Activated naive CD4-positive, alpha-beta T cell treated with Interleukin-2 at 50 U/mL for 16 hours (primary cell): ENCODE results near the gene EGFL7.
A peak's percentile ranks its signal among the peaks of the same experiment; 100 is the strongest.
"Not testable (repeated sequence)": the region's sequence is repeated elsewhere in the genome, so short reads cannot be mapped to it uniquely, and the experiment has no call there.

ENCODE experiments used
- DNase-seq: peaks from one replicate; pipeline ENCODE4 v3.0.0-alpha.2; 2020

Gene EGFL7

GRCh38 chr9:136625101-136626065 is 37.3 kb upstream of the EGFL7 start:
- no peak for DNase-seq

GRCh38 chr9:136626066-136626725 is 36.5 kb upstream of the EGFL7 start:
- no peak for DNase-seq

DNA sequence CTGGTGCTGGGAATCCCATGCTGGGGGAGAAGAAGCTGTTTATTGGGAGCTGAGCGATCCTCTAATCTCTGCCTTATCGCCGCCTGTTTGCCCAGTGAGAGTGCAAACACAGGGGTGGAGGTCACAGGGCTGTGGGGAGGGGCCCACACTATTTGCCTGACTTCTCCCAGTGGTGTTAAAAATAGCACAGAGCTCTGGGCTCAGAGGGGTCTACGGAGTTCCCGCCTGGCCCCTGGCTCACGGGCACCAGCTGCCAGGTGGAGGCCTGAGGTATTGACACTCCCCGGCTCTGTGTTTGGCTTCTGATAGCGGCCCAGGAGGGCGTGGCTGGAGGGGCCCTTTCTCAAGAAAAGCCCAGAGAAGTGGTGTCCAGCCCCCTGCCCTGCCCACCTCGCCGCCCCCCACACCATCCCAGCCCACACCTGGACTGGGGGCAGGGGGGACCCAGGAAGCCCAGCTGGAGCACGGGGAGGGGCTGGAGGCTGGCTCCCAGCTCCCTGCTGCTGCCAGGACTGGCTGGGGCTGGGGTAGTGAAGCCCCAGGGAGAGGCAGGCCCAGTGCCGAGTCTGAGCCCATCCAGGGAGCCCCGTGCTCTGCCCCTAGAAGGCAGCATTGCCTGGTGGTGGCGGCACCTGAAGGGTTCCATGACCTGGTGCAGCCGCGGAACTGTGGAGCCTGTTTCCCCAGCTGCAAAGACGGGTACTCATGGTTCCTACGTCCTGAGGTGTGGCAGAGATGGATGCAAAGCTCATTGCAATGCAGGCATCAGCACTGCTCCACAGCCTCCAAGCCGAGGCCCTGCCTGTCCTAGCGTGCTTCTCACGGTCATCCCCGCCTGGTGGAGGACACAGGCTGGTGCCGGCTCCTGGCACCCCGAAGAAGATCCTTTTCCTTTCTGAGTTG is 35.7 kb upstream of the EGFL7 start:
- DNase-seq, result no peak

- no peak for DNase-seq
Measured at GRCh38 chr9:136627703-136628102, 35.0 kb upstream of the EGFL7 start.

- no peak for DNase-seq
Measured at GRCh38 chr9:136628268-136628667, 34.4 kb upstream of the EGFL7 start.

GRCh38 chr9:136629001-136629878 is 33.5 kb upstream of the EGFL7 start:
- no peak for DNase-seq

DNA sequence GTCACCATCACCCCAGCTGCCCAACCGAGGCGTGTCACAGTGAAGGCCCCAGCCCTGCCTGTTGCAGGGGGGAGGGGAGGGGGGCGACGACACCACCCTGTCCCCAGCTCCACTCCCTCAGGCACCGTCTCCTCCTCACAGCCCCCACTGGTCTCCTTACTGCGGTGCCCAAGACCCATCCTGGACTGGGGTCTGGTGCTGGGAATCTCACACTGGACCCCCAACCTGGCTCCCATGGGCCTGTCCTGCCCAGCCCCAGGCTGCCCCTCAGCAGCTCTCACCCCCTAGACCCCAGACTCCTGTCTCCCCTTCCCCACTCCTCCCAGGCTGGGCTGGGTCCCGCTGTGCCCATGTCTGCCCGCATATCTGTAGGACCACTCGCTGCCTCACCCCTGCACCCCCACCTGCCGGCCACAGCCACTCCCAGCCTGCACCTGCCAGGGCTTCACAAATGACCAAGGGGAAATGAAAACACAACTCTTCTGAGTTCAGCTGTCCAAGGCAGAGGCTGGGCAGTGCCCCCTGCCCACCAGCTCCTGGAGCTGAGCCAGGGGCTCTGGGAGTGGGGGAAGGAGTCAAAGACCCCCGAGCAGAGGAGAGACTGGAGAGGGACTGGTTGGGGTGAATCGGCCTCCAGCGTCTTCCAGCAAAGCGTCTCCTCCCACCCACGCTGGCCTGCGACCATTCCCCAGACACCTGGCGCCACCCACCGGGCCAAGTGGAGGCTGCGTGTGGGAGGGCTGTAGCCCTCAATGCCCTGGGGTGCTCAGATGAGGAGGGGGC is 32.6 kb upstream of the EGFL7 start:
- DNase-seq, result peak; percentile 55

DNA sequence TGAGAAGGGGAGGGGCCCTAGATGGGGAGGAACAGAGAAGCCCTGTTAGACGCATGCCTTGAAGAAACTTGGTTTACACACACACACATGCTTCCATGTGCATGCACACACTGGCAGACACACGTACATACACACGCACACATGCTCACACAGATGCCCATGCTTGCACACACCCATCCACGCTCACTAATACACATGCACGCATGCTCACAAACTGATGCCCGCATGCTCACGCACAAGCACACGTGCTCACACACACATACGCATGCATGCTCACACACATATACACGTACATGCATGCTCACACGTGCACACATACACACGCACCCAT is 32.1 kb upstream of the EGFL7 start:
- DNase-seq, result no peak

- peak; percentile 74 for DNase-seq
Measured at GRCh38 chr9:136631038-136632000, 31.4 kb upstream of the EGFL7 start.

GRCh38 chr9:136632072-136632471 is 30.6 kb upstream of the EGFL7 start:
- DNase-seq, result not testable (repeated sequence)

- peak; percentile 29 for DNase-seq
Measured at GRCh38 chr9:136632491-136633106, 30.1 kb upstream of the EGFL7 start.

DNA sequence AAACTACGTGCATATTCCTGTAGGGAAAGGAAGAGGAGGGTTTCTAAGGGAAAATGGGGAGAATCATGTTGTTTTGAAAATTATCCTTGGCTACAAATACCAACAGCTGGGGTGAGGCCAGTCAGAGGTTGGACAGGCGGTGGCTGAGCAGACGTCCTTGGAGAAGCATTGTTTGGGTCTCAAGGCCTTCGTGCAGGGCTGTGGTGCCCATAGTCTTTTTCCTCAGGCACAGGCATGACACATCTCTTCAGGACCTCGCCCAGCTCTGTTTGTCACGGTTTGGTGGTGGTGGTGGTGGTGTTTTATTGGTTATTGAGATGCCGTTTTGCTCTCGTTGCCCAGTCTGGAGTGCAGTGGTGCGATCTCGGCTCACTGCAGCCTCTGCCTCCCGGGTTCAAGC is 27.8 kb upstream of the EGFL7 start:
- no peak for DNase-seq

DNA sequence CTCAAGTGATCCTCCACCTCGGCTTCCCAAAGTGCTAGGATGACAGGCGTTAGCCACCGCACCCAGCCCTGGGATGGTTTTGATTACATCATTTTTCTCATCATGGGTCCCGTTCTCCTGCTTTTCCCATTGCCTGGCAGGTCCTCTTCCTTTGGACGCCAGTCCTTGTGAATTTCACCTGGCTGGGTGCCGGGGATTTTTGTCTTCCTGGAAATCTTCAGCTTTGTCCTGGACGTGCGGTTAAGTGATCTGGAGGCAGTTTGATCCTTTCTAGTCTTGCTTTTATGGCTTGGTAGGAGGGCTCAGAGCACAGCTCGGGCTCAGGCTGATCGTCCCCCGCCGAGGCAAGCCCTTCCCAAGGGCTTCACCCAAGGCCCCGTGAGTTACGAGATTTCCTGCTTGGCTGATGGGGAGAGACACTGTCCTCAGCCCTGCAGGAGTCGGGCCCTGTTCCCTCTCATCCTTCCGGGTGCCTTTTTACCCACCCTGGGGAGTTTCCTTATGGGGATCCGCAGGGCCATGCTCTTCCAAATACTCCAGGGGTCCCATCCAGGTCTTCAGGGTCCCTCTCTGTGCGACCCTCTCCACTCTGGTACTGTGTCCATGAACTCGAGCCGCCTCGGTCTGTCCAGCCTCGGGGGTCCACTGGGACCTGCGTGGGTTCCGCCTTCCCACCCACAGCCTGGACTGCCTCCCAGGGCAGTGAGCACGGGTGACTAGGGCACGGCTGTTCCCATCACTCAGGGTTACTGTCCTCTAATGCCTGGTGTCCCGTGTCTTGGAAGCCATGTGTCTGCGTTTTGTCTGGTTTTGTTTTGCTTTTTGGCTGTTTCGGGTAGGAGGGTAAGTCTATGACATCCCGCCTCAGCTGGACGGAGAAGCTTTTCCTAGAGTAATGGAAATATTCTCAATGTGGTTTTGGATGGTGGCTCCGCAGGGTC is 22.3 kb upstream of the EGFL7 start:
- DNase-seq, result no peak

- DNase-seq, result no peak
Measured at GRCh38 chr9:136642439-136642921, 20.2 kb upstream of the EGFL7 start.

- no peak for DNase-seq
Measured at GRCh38 chr9:136643596-136644342, 18.9 kb upstream of the EGFL7 start.

GRCh38 chr9:136644343-136644592 is 18.4 kb upstream of the EGFL7 start:
- no peak for DNase-seq

- peak; percentile 80 for DNase-seq
Measured at GRCh38 chr9:136644593-136645351, 17.9 kb upstream of the EGFL7 start.
